CD4-positive, alpha-beta memory T cell (primary cell): Measurements from ENCODE around the gene CD28. TPM values are rescaled to one million over a fixed set of nuclear protein-coding genes. Genes with fewer than 3 reads are reported as not detected.

Source experiments
- CTCF ChIA-PET: fragments of 350-600 bp; sonication (Branson Sonifier 250); formaldehyde crosslinking; loops from one replicate; lab custom pipeline; 2021; ENCODE audit warnings: inconsistent platforms; ENCODE audit not compliant: partially characterized antibody; lab: Charles Lee
- POLR2A ChIA-PET: fragments of 350-600 bp; sonication (Branson Sonifier 250); formaldehyde crosslinking; loops from one replicate; lab custom pipeline; 2021; ENCODE audit not compliant: partially characterized antibody; lab: Charles Lee
- DNase-seq, 5 donors: peaks; one replicate each; pipeline versions ENCODE4 v3.0.0 to v3.0.0-alpha.2; 2020 to 2022; ENCODE audit warnings: mixed read lengths in 1 of 5
- H3K27ac ChIP-seq: one replicate; pipeline ENCODE4 v1.7.0; 2013; ENCODE audit warnings: low read depth, low read length
- H3K27me3 ChIP-seq: 2 replicates; pipeline ENCODE4 v1.7.0; 2013; ENCODE audit warnings: mild to moderate bottlenecking, low read length, moderate library complexity; ENCODE audit not compliant: insufficient read depth
- H3K36me3 ChIP-seq: 2 replicates; pipeline ENCODE4 v1.7.0; 2013; ENCODE audit warnings: mild to moderate bottlenecking, low read length, moderate library complexity; ENCODE audit not compliant: insufficient read depth
- H3K4me1 ChIP-seq: 2 replicates; pipeline ENCODE4 v1.7.0; 2013; ENCODE audit warnings: mild to moderate bottlenecking, low read length, moderate library complexity; ENCODE audit not compliant: insufficient read depth
- H3K4me3 ChIP-seq, 2 donors: one replicate each; pipeline ENCODE4 v1.7.0; 2013; ENCODE audit warnings: low read length in 2 of 2, mild to moderate bottlenecking in 1 of 2
- H3K9me3 ChIP-seq, 2 donors: one replicate each; pipeline ENCODE4 v1.7.0; 2013; ENCODE audit warnings: low read length in 2 of 2, control low read depth in 1 of 2; ENCODE audit not compliant: control insufficient read depth in 1 of 2
- H3K27ac Mint-ChIP-seq, 7 donors: one replicate each; pipeline ENCODE4 v1.8.0; 2020 to 2021; ENCODE audit warnings: mixed read lengths in 7 of 7, mild to moderate bottlenecking in 6 of 7, inconsistent platforms in 3 of 7, moderate library complexity in 3 of 7
- H3K27me3 Mint-ChIP-seq, 2 donors: one replicate each; pipeline ENCODE4 v1.8.0; 2020 to 2021; ENCODE audit warnings: mixed read lengths in 2 of 2
- H3K36me3 Mint-ChIP-seq, 2 donors: one replicate each; pipeline ENCODE4 v1.8.0; 2020 to 2021; ENCODE audit warnings: mixed read lengths in 2 of 2, inconsistent platforms in 1 of 2, mild to moderate bottlenecking in 1 of 2
- H3K4me1 Mint-ChIP-seq, 4 donors: one replicate each; pipeline ENCODE4 v1.8.0; 2020 to 2021; ENCODE audit warnings: mixed read lengths in 4 of 4, mild to moderate bottlenecking in 1 of 4
- H3K4me3 Mint-ChIP-seq, 8 donors: one replicate each; pipeline ENCODE4 v1.8.0; 2020 to 2021; ENCODE audit warnings: mixed read lengths in 8 of 8, mild to moderate bottlenecking in 7 of 8, moderate library complexity in 6 of 8, inconsistent platforms in 3 of 8
- H3K9me3 Mint-ChIP-seq, 8 donors: one replicate each; pipeline ENCODE4 v1.8.0; 2020 to 2021; ENCODE audit warnings: mixed read lengths in 8 of 8, mild to moderate bottlenecking in 5 of 8, inconsistent platforms in 3 of 8, moderate library complexity in 1 of 8
- intact Hi-C: fragments of 100-400 bp; cut with micrococcal nuclease; formaldehyde crosslinking; loops from one replicate; pipeline ENCODE4 v1.15.1; 2023
- polyA plus RNA-seq, 2 donors: library from polyadenylated mRNA; unstranded; fragments of 300-500 nt; fragmentation: Illumina TruSeq; gene quantifications; one replicate each; pipeline ENCODE4 v1.2.3, GENCODE V29; 2021
- total RNA-seq, 2 experiments: library from RNA; stranded (reverse); gene quantifications; one replicate each; pipeline ENCODE4 v1.2.3, GENCODE V29; 2021

The CD28 gene
- total and polyA plus RNA-seq, 4 experiments from 2014 or later: 80.0 to 222 (median 167) TPM

GRCh38 chr2:203675086-203675485 is 31.4 kb upstream of the CD28 start:
- H3K27me3 Mint-ChIP-seq: peaks cover 0 to 2% of the 10 kb centered on the region in 2 donors
- no peaks in the 10 kb centered on the region for H3K36me3 ChIP-seq
- ChIA-PET POLR2A (no interaction called here), CTCF (no interaction called here)
- H3K27ac Mint-ChIP-seq: peak overlapping the region in 1 of 7 donors; percentile 61
- intact Hi-C loops: no loop called here
- DNase-seq: no peak
- no peak overlapping the region for H3K4me3 ChIP-seq
- H3K36me3 Mint-ChIP-seq: no peaks in the 10 kb centered on the region
- peaks cover 7% of the 10 kb centered on the region for H3K4me1 ChIP-seq
- H3K9me3 ChIP-seq: no peaks in the 10 kb centered on the region
- no peaks in the 10 kb centered on the region for H3K27me3 ChIP-seq
- peaks cover 7 to 15% (median 12%) of the 10 kb centered on the region in 4 donors for H3K4me1 Mint-ChIP-seq
- no peak overlapping the region for H3K27ac ChIP-seq
- peaks cover 0 to 8% (median 0%) of the 10 kb centered on the region in 8 donors for H3K9me3 Mint-ChIP-seq
- H3K4me3 Mint-ChIP-seq: no peak overlapping the region

- Mint-ChIP-seq H3K4me1 (peaks cover 21 to 38% (median 28%) of the 10 kb centered on the region in 4 donors), H3K4me3 (peak overlapping the region in 1 of 8 donors; percentile 23), H3K27ac (no peak overlapping the region), H3K9me3 (peaks cover 0 to 6% (median 0%) of the 10 kb centered on the region in 8 donors), H3K27me3 (peaks cover 0 to 2% of the 10 kb centered on the region in 2 donors), H3K36me3 (no peaks in the 10 kb centered on the region)
- Histone ChIP-seq H3K4me1 (peaks cover 18% of the 10 kb centered on the region), H3K4me3 (no peak overlapping the region), H3K27ac (no peak overlapping the region), H3K36me3 (no peaks in the 10 kb centered on the region), H3K27me3 (no peaks in the 10 kb centered on the region), H3K9me3 (no peaks in the 10 kb centered on the region)
- ChIA-PET CTCF (no interaction called here), POLR2A (no interaction called here)
- no peak for DNase-seq
- intact Hi-C loops: no loop called here
Measured at GRCh38 chr2:203678971-203679370, 27.5 kb upstream of the CD28 start.

- Histone ChIP-seq H3K4me1 (peaks cover 14% of the 10 kb centered on the region), H3K4me3 (no peak overlapping the region), H3K36me3 (no peaks in the 10 kb centered on the region), H3K27me3 (no peaks in the 10 kb centered on the region), H3K27ac (no peak overlapping the region), H3K9me3 (no peaks in the 10 kb centered on the region)
- Mint-ChIP-seq H3K27me3 (peaks cover 0 to 2% of the 10 kb centered on the region in 2 donors), H3K4me1 (peaks cover 18 to 35% (median 24%) of the 10 kb centered on the region in 4 donors), H3K36me3 (no peaks in the 10 kb centered on the region), H3K27ac (no peak overlapping the region), H3K9me3 (peaks cover 0 to 6% (median 0%) of the 10 kb centered on the region in 8 donors), H3K4me3 (peak overlapping the region in 1 of 8 donors; percentile 15)
- POLR2A ChIA-PET: interaction anchor here (1.4 kb wide), 1 partner anchor 12 kb away, joined by 4 read pairs; no protein-coding TSS in a partner anchor
- CTCF ChIA-PET: interaction anchor here (0.7 to 1.1 kb wide), 3 partner anchors 27 to 99 kb away, joined by 3 to 4 read pairs (median 3); partner anchors contain the start of gene CD28
- no peak for DNase-seq
- intact Hi-C loops: no loop called here
Measured at GRCh38 chr2:203679401-203679800, 27.0 kb upstream of the CD28 start.

- ChIA-PET POLR2A (interaction anchor here (1.2 to 1.4 kb wide), 3 partner anchors 25 to 59 kb away, joined by 3 to 4 read pairs (median 3); no protein-coding TSS in a partner anchor), CTCF (interaction anchor here (1.4 kb wide), 2 partner anchors 12 to 133 kb away, joined by 4 read pairs; no protein-coding TSS in a partner anchor)
- H3K9me3 Mint-ChIP-seq: peaks cover 0 to 2% (median 0%) of the 10 kb centered on the region in 8 donors
- no peaks in the 10 kb centered on the region for H3K36me3 Mint-ChIP-seq
- peaks cover 0 to 2% of the 10 kb centered on the region in 2 donors for H3K27me3 Mint-ChIP-seq
- intact Hi-C loops: no loop called here
- no peaks in the 10 kb centered on the region for H3K9me3 ChIP-seq
- H3K36me3 ChIP-seq: no peaks in the 10 kb centered on the region
- H3K4me3 ChIP-seq: no peak overlapping the region
- peak overlapping the region in 1 of 7 donors; percentile 56 for H3K27ac Mint-ChIP-seq
- no peaks in the 10 kb centered on the region for H3K27me3 ChIP-seq
- H3K4me1 ChIP-seq: peaks cover 14% of the 10 kb centered on the region
- H3K4me3 Mint-ChIP-seq: peak overlapping the region in 1 of 8 donors; percentile 11
- no peak overlapping the region for H3K27ac ChIP-seq
- H3K4me1 Mint-ChIP-seq: peaks cover 15 to 31% (median 22%) of the 10 kb centered on the region in 4 donors
- no peak for DNase-seq
Measured at GRCh38 chr2:203681978-203682377, 24.5 kb upstream of the CD28 start.

GRCh38 chr2:203682688-203683130 is 23.7 kb upstream of the CD28 start:
- ChIA-PET POLR2A (interaction anchor here (1.2 to 1.4 kb wide), 3 partner anchors 24 to 58 kb away, joined by 3 to 4 read pairs (median 3); no protein-coding TSS in a partner anchor), CTCF (interaction anchor here (1.4 kb wide), 1 partner anchor 12 kb away, joined by 4 read pairs; no protein-coding TSS in a partner anchor)
- Histone ChIP-seq H3K4me1 (peaks cover 14% of the 10 kb centered on the region), H3K4me3 (no peak overlapping the region), H3K27me3 (no peaks in the 10 kb centered on the region), H3K27ac (no peak overlapping the region), H3K9me3 (no peaks in the 10 kb centered on the region), H3K36me3 (no peaks in the 10 kb centered on the region)
- Mint-ChIP-seq H3K27ac (no peak overlapping the region), H3K4me1 (peaks cover 15 to 31% (median 22%) of the 10 kb centered on the region in 4 donors), H3K9me3 (peaks cover 0 to 2% (median 0%) of the 10 kb centered on the region in 8 donors), H3K36me3 (no peaks in the 10 kb centered on the region), H3K27me3 (peaks cover 0 to 2% of the 10 kb centered on the region in 2 donors), H3K4me3 (no peak overlapping the region)
- intact Hi-C loops: no loop called here
- no peak for DNase-seq

GRCh38 chr2:203683421-203683820 is 23.0 kb upstream of the CD28 start:
- no peak overlapping the region for H3K27ac Mint-ChIP-seq
- no peak overlapping the region for H3K4me3 Mint-ChIP-seq
- Histone ChIP-seq H3K27me3 (no peaks in the 10 kb centered on the region), H3K4me1 (peaks cover 14% of the 10 kb centered on the region), H3K36me3 (no peaks in the 10 kb centered on the region), H3K27ac (no peak overlapping the region), H3K4me3 (no peak overlapping the region), H3K9me3 (no peaks in the 10 kb centered on the region)
- peaks cover 15 to 31% (median 22%) of the 10 kb centered on the region in 4 donors for H3K4me1 Mint-ChIP-seq
- POLR2A ChIA-PET: interaction anchor here (0.6 kb wide), 1 partner anchor 126 kb away, joined by 3 read pairs; no protein-coding TSS in a partner anchor
- no peaks in the 10 kb centered on the region for H3K36me3 Mint-ChIP-seq
- peaks cover 0 to 2% of the 10 kb centered on the region in 2 donors for H3K27me3 Mint-ChIP-seq
- CTCF ChIA-PET: interaction anchor here (1.4 kb wide), 1 partner anchor 11 kb away, joined by 4 read pairs; no protein-coding TSS in a partner anchor
- intact Hi-C loops: no loop called here
- peaks cover 0 to 2% (median 0%) of the 10 kb centered on the region in 8 donors for H3K9me3 Mint-ChIP-seq
- DNase-seq: no peak

- Histone ChIP-seq H3K36me3 (no peaks in the 10 kb centered on the region), H3K27me3 (no peaks in the 10 kb centered on the region), H3K27ac (no peak overlapping the region), H3K9me3 (no peaks in the 10 kb centered on the region), H3K4me1 (peaks cover 14% of the 10 kb centered on the region), H3K4me3 (no peak overlapping the region)
- Mint-ChIP-seq H3K36me3 (no peaks in the 10 kb centered on the region), H3K9me3 (no peaks in the 10 kb centered on the region), H3K27me3 (no peaks in the 10 kb centered on the region), H3K4me3 (no peak overlapping the region), H3K4me1 (peaks cover 11 to 28% (median 21%) of the 10 kb centered on the region in 4 donors), H3K27ac (no peak overlapping the region)
- no peak for DNase-seq
- intact Hi-C loops: no loop called here
- POLR2A ChIA-PET: interaction anchor here (0.6 to 0.9 kb wide), 2 partner anchors 21 to 126 kb away, joined by 3 to 5 read pairs; no protein-coding TSS in a partner anchor
- CTCF ChIA-PET: no interaction called here
Measured at GRCh38 chr2:203683932-203684556, 22.4 kb upstream of the CD28 start.
